K562 (cell line): Measurements from ENCODE around the gene FOXO3. TPM values are rescaled to one million over a fixed set of nuclear protein-coding genes. Genes with fewer than 3 reads are reported as not detected.

Experiments
- ATF1 ChIP-seq, 2 experiments: fragments of 450-650 bp in 1 of 2; IDR thresholded peaks; 2 replicates each; pipeline ENCODE4 v1.6.1; 2016; ENCODE audit warnings: missing compliant biosample characterization in 1 of 2, missing genetic modification characterization in 1 of 2
- FOXJ3 ChIP-seq: sonication (generic); formaldehyde crosslinking; IDR thresholded peaks from 2 replicates; pipeline ENCODE4 v1.4.0; 2020; ENCODE audit warnings: mild to moderate bottlenecking, missing genetic modification reagents
- GATAD2A ChIP-seq: fragments of 450-650 bp; IDR thresholded peaks from 2 replicates; pipeline ENCODE4 v1.6.1; 2017
- IFI16 ChIP-seq: fragments of 250-450 bp; sonication (Bioruptor Pico); IDR thresholded peaks from 2 replicates; pipeline ENCODE4 v2.1.2; 2022; ENCODE audit warnings: mild to moderate bottlenecking, inconsistent platforms
- KDM4B ChIP-seq, 2 experiments: fragments of 450-650 bp in 1 of 2; sonication (generic) in 1 of 2; IDR thresholded peaks; 2 replicates each; pipeline ENCODE4 v1.6.1; 2016 to 2017; ENCODE audit warnings: borderline replicate concordance in 2 of 2, antibody characterized with exemption in 1 of 2, low read depth in 1 of 2, mild to moderate bottlenecking in 1 of 2
- MYC ChIP-seq, 2 experiments: fragments of 250-450 bp in 1 of 2; sonication (Bioruptor Pico) in 1 of 2; IDR thresholded peaks; 2 replicates each; pipeline versions ENCODE4 v1.5.1 to v1.6.1; 2012 to 2021; ENCODE audit warnings: low read depth in 2 of 2, borderline replicate concordance in 1 of 2, improper control_type of control experiment in 1 of 2, low read length in 1 of 2, mild to moderate bottlenecking in 1 of 2, moderate library complexity in 1 of 2
- NONO ChIP-seq, 2 experiments: fragments of 200-400 bp in 1 of 2; fragments of 450-650 bp in 1 of 2; formaldehyde crosslinking in 1 of 2; IDR thresholded peaks; 2 replicates each; pipeline ENCODE4 v1.6.1; 2017; ENCODE audit warnings: low read depth in 2 of 2, mild to moderate bottlenecking in 2 of 2, moderate library complexity in 2 of 2, low read length in 1 of 2
- PHF8 ChIP-seq: fragments of 200-600 bp; sonication (generic); IDR thresholded peaks from 2 replicates; pipeline ENCODE4 v1.6.1; 2012; ENCODE audit warnings: mixed run types, mild to moderate bottlenecking, inconsistent platforms, low read length, moderate library complexity, borderline replicate concordance
- SMAD1 ChIP-seq: fragments of 150-350 bp; IDR thresholded peaks from 2 replicates; pipeline ENCODE4 v1.6.1; 2014; ENCODE audit warnings: low read length, low read depth; ENCODE audit not compliant: partially characterized antibody
- SP1 ChIP-seq: sonication (generic); formaldehyde crosslinking; IDR thresholded peaks from 2 replicates; pipeline ENCODE4 v1.8.1; 2022; ENCODE audit warnings: mild to moderate bottlenecking, missing genetic modification reagents
- STAG1 ChIP-seq: sonication (generic); formaldehyde crosslinking; IDR thresholded peaks from 2 replicates; pipeline ENCODE4 v1.5.0; 2020; ENCODE audit warnings: missing genetic modification reagents, borderline replicate concordance
- TAF1 ChIP-seq: IDR thresholded peaks from 2 replicates; pipeline ENCODE4 v1.6.1; 2011; ENCODE audit warnings: mild to moderate bottlenecking, low read length, moderate library complexity; ENCODE audit not compliant: insufficient read depth, control insufficient read depth, severe bottlenecking; ENCODE audit errors: extremely low read depth
- TCF3 ChIP-seq: sonication (generic); formaldehyde crosslinking; IDR thresholded peaks from 2 replicates; pipeline ENCODE4 v1.4.0; 2020; ENCODE audit warnings: mild to moderate bottlenecking, missing genetic modification reagents
- ZC3H8 ChIP-seq: fragments of 450-650 bp; IDR thresholded peaks from 2 replicates; pipeline ENCODE4 v1.6.1; 2017
- ZNF436 ChIP-seq: fragments of 250-450, 450-650 bp; sonication (Bioruptor Pico); formaldehyde crosslinking; IDR thresholded peaks from 2 replicates; pipeline ENCODE4 v1.7.0; 2020; ENCODE audit warnings: mild to moderate bottlenecking
- ZNF75A ChIP-seq: fragments of 450-650 bp; formaldehyde crosslinking; IDR thresholded peaks from 2 replicates; pipeline ENCODE4 v1.4.0; 2020; ENCODE audit warnings: mild to moderate bottlenecking
- polyA plus RNA-seq, 8 experiments: library from polyadenylated mRNA; depleted of rRNA in 4 of 8; stranded (reverse) in 5 of 8; unstranded in 3 of 8; fragments of >200 nt; fragmentation: Nextera tagmentation in 2 of 8; fragmentation: Illumina TruSeq in 1 of 8; extraction: Ambion mirVana in 2 of 8; extraction: Trizol in 1 of 8; gene quantifications; 2 replicates each; pipeline versions ENCODE4 v1.2.1 to v1.2.3, GENCODE V29; 2011 to 2014; ENCODE audit warnings: inconsistent platforms in 1 of 8, missing spikeins in 1 of 8
- total RNA-seq, 7 experiments: library from RNA; depleted of rRNA in 6 of 7; stranded (reverse); fragments of >200 nt in 6 of 7; fragmentation: Illumina TruSeq in 2 of 7; extraction: Trizol in 2 of 7; gene quantifications; 2 replicates each; pipeline versions ENCODE4 v1.2.1 to v1.2.3, GENCODE V29; 2011 to 2021; ENCODE audit warnings: low replicate concordance in 1 of 7
- TF ChIP-seq, protein P1 (sequence below), 2 experiments: fragments of 450-650 bp in 1 of 2; sonication (generic) in 1 of 2; formaldehyde crosslinking in 1 of 2; IDR thresholded peaks in 1 of 2; conservative IDR thresholded peaks in 1 of 2; 2 replicates each; pipeline versions ENCODE4 v1.6.1 to v1.8.1; 2016 to 2023; ENCODE audit warnings: mild to moderate bottlenecking in 2 of 2, moderate library complexity in 2 of 2, inconsistent platforms in 1 of 2, missing genetic modification reagents in 1 of 2
- TF ChIP-seq, protein P2 (sequence below): sonication (generic); formaldehyde crosslinking; IDR thresholded peaks from 2 replicates; pipeline ENCODE4 v1.5.0; 2020; ENCODE audit warnings: missing genetic modification reagents
- TF ChIP-seq, protein P3 (sequence below): fragments of 450-650 bp; formaldehyde crosslinking; IDR thresholded peaks from 2 replicates; pipeline ENCODE4 v1.4.0; 2022; ENCODE audit warnings: missing genetic modification characterization
- TF ChIP-seq, protein P4 (sequence below): fragments of 450-650 bp; conservative IDR thresholded peaks from 2 replicates; pipeline ENCODE4 v1.6.1; 2016; ENCODE audit warnings: missing genetic modification characterization, low read depth, mild to moderate bottlenecking, missing compliant biosample characterization, moderate library complexity

Gene FOXO3
- total and polyA plus RNA-seq, 9 of the 15 experiments (the other 6 are each of a cell fraction or from before 2014, with no cell fraction given) = 3.0 to 14.6 (median 6.0) TPM

DNA sequence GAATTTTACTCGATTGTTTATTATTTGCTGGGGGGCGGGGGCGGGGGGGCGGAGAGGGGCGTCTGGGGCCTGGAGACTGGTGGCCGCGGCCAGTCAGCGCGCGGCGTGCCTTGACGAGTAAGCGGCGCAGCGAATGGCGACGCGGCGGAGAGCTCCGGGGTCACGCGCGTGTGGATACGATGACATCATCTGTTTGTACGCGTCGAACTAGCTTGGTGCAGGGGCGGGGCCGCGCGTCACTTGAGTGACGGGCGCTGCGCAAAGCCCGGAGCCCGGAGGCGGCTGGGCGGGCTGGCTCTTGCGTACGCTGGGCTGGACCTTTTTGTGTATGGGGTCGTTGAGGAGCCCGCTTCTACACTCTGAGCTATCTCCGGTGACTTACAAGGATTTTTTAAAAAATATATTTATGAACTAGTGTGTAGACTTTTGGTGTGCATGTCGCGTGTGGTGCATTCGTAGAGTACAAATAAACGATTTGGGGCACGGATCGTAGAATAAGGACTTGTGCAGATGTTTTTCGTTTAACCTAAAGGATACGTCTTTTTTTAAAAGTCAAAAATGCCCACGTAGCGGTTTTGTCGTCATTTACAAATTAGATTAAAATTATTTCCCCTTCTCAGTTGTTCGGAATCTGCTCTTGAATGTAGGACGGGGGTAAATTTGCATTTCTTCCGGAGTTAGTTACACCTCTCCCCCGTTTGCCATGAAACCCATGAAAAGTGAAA, 2.2 kb upstream of the FOXO3 start (continued):
- no peak for TF ChIP-seq ZNF436
- peak; percentile 87 for TF ChIP-seq SP1 (CRISPR knock-in tag)
- TF ChIP-seq ZC3H8 = no peak
- TF ChIP-seq, protein P1, sequence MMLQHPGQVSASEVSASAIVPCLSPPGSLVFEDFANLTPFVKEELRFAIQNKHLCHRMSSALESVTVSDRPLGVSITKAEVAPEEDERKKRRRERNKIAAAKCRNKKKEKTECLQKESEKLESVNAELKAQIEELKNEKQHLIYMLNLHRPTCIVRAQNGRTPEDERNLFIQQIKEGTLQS (IDR thresholded peaks at IDR 0.05) = peak; percentile 99
- TF ChIP-seq, protein P1 (CRISPR knock-in tag; conservative IDR thresholded peaks at IDR 0.05) = peak; percentile 72; the same call in 1 of the 2 replicates
- TF ChIP-seq, protein P2, sequence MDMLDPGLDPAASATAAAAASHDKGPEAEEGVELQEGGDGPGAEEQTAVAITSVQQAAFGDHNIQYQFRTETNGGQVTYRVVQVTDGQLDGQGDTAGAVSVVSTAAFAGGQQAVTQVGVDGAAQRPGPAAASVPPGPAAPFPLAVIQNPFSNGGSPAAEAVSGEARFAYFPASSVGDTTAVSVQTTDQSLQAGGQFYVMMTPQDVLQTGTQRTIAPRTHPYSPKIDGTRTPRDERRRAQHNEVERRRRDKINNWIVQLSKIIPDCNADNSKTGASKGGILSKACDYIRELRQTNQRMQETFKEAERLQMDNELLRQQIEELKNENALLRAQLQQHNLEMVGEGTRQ (CRISPR knock-in tag) = peak; percentile 39; the same call in 1 of the 2 replicates
- TF ChIP-seq, protein P3, sequence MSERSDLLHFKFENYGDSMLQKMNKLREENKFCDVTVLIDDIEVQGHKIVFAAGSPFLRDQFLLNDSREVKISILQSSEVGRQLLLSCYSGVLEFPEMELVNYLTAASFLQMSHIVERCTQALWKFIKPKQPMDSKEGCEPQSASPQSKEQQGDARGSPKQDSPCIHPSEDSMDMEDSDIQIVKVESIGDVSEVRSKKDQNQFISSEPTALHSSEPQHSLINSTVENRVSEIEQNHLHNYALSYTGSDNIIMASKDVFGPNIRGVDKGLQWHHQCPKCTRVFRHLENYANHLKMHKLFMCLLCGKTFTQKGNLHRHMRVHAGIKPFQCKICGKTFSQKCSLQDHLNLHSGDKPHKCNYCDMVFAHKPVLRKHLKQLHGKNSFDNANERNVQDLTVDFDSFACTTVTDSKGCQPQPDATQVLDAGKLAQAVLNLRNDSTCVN = no peak
- peak; percentile 81 for TF ChIP-seq ATF1 (CRISPR knock-in tag; IDR thresholded peaks at IDR 0.05)
- TF ChIP-seq ATF1 (tag; IDR thresholded peaks at IDR 0.05) = peak; percentile 98
- no peak for TF ChIP-seq STAG1 (CRISPR knock-in tag)
- TF ChIP-seq GATAD2A = no peak
- TF ChIP-seq SMAD1 = peak; percentile 31
- TF ChIP-seq NONO (IDR thresholded peaks at IDR 0.05; ENCODE audit: low read depth in 2 of 2, low read length in 1 of 2) = no peak
- TF ChIP-seq, protein P4, sequence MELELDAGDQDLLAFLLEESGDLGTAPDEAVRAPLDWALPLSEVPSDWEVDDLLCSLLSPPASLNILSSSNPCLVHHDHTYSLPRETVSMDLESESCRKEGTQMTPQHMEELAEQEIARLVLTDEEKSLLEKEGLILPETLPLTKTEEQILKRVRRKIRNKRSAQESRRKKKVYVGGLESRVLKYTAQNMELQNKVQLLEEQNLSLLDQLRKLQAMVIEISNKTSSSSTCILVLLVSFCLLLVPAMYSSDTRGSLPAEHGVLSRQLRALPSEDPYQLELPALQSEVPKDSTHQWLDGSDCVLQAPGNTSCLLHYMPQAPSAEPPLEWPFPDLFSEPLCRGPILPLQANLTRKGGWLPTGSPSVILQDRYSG = no peak; the same call in 1 of the 2 replicates
- 0 out of 2 replicates have a peak, but pooled peaks have one; percentile 6 for TF ChIP-seq TCF3 (CRISPR knock-in tag)
- TF ChIP-seq FOXJ3 (CRISPR knock-in tag) = no peak
- no peak for TF ChIP-seq PHF8
- TF ChIP-seq ZNF75A (CRISPR knock-in tag) = no peak
- no peak for TF ChIP-seq IFI16 (CRISPR knock-in tag)
- peak; percentile 77 for TF ChIP-seq MYC (IDR thresholded peaks at IDR 0.05; ENCODE audit: low read depth, low read length)
- TF ChIP-seq MYC (CRISPR knock-in tag; IDR thresholded peaks at IDR 0.05; ENCODE audit: borderline replicate concordance, low read depth) = 0 out of 2 replicates have a peak, but pooled peaks have one; percentile 35
- TF ChIP-seq KDM4B (IDR thresholded peaks at IDR 0.05; ENCODE audit: borderline replicate concordance in 2 of 2, low read depth in 1 of 2) = 0 out of 4 replicates have a peak, but pooled peaks of 1 of the 2 experiments have one; percentile 52
- peak; percentile 42 for TF ChIP-seq TAF1
